Large intestine (tissue), 3 donors: ENCODE measurements around the gene ABCD2. TPM values are rescaled to one million over a fixed set of nuclear protein-coding genes. Genes with fewer than 3 reads are reported as not detected.

Source experiments
- DNase-seq, 2 donors: peaks; one replicate each; pipeline versions ENCODE4 v3.0.0 to v3.0.0-alpha.2; 2013
- H3K27ac ChIP-seq: one replicate; pipeline ENCODE4 v1.5.1; 2013; ENCODE audit warnings: low read length
- H3K27me3 ChIP-seq: 2 replicates; pipeline ENCODE4 v1.6.1; 2013; ENCODE audit warnings: low read length; ENCODE audit not compliant: control insufficient read depth, insufficient read depth
- H3K36me3 ChIP-seq: 2 replicates; pipeline ENCODE4 v1.6.1; 2013; ENCODE audit warnings: low read length; ENCODE audit not compliant: control insufficient read depth, insufficient read depth
- H3K4me1 ChIP-seq: one replicate; pipeline ENCODE4 v1.6.1; 2013; ENCODE audit warnings: low read length; ENCODE audit not compliant: control insufficient read depth, insufficient read depth
- H3K4me3 ChIP-seq: one replicate; pipeline ENCODE4 v1.5.1; 2013; ENCODE audit warnings: low read length
- H3K9me3 ChIP-seq: one replicate; pipeline ENCODE4 v1.6.1; 2013; ENCODE audit warnings: mild to moderate bottlenecking, low read depth, low read length, moderate library complexity; ENCODE audit not compliant: control insufficient read depth
- WGBS: methylation state at CpG from one replicate; pipeline ENCODE4 v1.1.5; 2013; ENCODE audit warnings: low lambda C conversion rate; ENCODE audit not compliant: insufficient coverage; 5-methylcytosine and 5-hydroxymethylcytosine counted together
- polyA plus RNA-seq: library from polyadenylated mRNA; unstranded; fragments of 120-200 nt; gene quantifications from one replicate; pipeline ENCODE4 v1.2.1, GENCODE V29; 2013

ABCD2 gene
- polyA plus RNA-seq, 1 donor, result 0.67 TPM

DNA sequence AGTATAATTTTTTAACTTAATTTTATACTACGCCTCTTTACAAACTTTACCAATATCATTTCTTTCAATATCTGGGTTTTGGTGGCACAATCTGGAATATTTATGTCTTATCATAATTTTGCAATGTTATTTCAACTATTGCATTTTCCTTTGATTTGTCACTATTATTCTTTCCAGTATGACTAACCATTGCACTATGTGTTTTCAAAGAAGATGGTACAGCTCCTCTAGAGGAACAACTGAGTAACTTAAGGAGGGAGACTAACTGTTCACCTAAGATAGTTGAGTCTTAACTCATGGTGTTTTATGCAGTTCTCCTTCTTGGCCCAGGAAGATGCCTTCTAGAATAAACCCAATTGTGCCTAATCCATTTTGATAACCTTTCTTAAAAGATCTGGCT lies 116.2 kb downstream of the ABCD2 start:
- no peaks in the 10 kb centered on the region for H3K36me3 ChIP-seq
- no peak overlapping the region for H3K4me3 ChIP-seq
- H3K9me3 ChIP-seq, result no peaks in the 10 kb centered on the region
- no peak overlapping the region for H3K27ac ChIP-seq
- 100% methylated on average over 1 of the region's 1 CpG for WGBS
- H3K27me3 ChIP-seq, result no peaks in the 10 kb centered on the region
- DNase-seq, result no peak
- no peaks in the 10 kb centered on the region for H3K4me1 ChIP-seq

DNA sequence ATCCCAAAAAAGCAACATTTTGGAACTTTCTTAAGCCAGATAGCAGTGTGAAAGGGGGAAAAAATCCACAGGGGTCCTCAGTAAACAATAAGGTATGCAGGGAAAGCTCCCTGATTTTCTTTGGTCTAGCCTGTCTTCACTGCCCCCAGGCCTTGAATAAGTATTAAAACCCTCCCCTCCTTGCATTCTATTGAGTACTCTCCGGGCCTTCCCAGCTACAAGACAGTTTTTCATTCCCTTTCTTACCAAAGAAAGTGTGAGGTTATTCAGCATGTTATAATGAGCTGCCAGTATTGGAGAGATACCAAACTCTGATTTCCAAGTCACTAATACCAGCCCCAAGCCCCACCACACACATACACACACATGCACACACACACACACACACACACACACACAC lies 116.9 kb downstream of the ABCD2 start:
- no peaks in the 10 kb centered on the region for H3K4me1 ChIP-seq
- 60% methylated on average over 1 of the region's 1 CpG for WGBS
- no peak for DNase-seq
- H3K27ac ChIP-seq, result no peak overlapping the region
- no peaks in the 10 kb centered on the region for H3K9me3 ChIP-seq
- no peaks in the 10 kb centered on the region for H3K27me3 ChIP-seq
- no peak overlapping the region for H3K4me3 ChIP-seq
- no peaks in the 10 kb centered on the region for H3K36me3 ChIP-seq

Other genes starting within 250 kb of the ABCD2 start
- 35.5 TPM for gene KIF21A, start 176.7 kb downstream of the ABCD2 start, polyA plus RNA-seq